NCI-H774 (cell line): ENCODE data around the gene NTRK3.

ENCODE experiments used
- DNase-seq: peaks from one replicate; lab custom pipeline; 2025; lab: John Stamatoyannopoulos, UW

NTRK3 gene

GRCh38 chr15:88120026-88120425 is 136.5 kb downstream of the NTRK3 start:
- DNase-seq = no peak

GRCh38 chr15:88118741-88119140 is 137.8 kb downstream of the NTRK3 start:
- no peak for DNase-seq

DNA sequence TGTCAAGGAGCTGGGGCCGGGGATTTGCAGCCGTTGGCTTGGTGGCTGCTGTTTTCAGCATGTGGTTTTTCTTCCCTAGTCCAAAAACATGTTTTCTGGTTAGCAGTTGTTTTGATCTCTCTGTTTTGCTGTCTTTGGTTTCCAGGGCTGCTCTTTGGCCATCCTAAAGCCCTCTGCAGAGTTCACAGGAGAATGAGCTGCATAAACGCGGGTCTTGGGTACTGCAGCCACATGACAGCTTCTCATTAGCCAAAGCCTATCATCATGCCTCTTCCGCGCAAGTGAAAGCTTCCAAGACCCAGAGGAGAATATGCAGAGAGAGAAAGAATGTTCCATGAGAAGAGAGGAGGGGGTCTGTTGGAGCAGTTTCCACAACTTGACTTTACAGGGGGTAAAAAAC is 138.5 kb downstream of the NTRK3 start:
- DNase-seq = no peak

DNA sequence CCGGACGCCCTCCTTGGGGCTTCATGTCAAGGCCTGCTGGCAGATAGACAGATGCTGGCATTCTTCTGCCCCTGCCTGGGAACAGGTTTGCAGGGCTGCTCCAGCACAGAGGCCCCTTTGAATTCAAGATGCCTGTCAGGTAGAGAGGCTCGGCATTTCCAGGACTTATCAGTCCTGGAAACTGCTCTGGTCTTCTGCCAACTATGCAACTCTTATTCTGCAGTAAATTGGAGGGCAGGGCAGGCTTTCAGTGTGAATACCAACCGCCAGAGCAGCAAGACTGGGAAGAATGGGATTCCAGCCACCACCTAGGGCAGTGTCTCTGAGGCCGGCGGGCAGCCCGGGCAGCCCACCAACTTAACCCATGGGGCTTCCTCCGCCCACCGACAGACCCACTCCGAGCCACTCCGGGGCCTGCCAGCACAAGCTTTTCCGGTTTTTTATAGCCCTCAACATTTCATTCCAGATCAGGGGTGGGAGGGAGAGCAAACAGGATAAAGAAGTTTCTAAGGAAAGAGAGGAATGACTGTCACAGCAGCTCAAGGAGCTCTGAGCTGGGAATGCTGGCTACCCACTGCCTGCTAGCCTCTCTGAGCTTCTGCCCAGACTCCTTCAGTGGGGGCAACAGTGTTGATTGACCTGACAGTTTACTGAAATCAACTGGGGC is 140.9 kb downstream of the NTRK3 start:
- no peak for DNase-seq

DNA sequence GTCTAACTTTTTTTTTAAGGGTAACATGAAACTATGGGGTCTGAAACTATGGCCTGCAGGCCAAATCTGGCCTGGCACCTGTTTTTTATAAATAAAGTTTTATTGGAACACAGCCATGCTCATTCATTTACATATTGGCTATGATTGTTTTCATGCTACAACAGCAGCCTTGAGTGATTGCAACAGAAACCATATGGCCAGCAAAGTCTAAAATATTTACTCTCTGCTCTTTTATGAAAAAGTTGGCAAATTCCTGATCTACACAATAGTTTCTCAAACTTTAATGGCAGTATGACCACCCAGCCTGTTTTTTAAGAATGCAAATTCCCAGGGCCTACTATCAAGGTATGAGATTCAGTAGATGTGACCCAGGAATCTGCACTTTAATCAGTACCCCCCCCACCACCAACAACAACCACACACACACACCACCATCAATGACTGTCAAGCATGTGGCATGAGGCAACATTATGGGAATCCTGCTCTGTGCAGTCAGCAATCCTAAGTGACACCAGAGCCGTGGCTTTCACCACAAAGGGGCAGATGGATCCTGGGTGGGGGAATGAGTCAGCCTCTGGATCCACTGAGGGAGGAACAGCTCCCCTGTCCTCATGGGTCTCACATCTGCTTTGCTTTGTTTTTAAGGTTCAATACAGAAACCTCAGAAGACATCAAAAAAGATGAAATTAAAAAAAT is 142.8 kb downstream of the NTRK3 start:
- no peak for DNase-seq

DNA sequence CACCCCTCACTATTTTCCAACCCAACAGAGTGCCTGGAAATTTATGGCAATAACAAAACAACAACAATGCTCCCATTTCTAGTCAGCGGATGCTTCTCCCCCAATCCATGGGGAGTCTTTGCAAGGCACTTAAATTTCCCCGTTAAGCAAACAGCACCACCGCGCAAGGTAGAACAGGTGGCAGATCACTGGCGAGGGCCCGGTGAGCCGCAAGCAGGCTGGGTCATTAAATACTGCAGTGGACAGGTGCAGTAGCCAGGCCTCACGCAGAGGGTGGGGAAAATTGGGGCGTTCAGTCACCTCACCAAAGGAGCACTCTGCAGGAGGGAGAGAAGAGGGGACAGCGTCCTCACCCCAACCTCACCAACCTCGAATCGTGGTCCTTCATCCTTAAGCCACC is 147.5 kb downstream of the NTRK3 start:
- DNase-seq = peak; percentile 14

DNA sequence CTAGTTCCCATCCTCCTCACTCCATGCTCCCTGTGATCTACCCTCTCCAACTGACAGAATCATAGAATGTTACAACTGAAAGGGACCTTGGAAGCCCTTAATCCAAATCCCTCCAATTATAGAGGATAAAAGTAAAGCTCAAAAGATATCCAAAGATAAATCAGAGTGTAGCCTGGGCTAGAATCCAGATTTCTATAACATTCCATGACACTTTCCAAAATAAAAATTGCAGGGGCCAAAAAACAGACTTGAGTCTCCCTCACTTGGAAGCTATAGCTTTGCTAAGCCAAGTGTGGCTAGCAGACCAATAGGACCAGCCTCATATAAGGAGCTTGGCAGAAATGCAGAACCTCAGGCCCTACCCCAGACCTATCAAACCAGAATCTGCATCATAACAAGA is 148.1 kb downstream of the NTRK3 start:
- DNase-seq = no peak

DNA sequence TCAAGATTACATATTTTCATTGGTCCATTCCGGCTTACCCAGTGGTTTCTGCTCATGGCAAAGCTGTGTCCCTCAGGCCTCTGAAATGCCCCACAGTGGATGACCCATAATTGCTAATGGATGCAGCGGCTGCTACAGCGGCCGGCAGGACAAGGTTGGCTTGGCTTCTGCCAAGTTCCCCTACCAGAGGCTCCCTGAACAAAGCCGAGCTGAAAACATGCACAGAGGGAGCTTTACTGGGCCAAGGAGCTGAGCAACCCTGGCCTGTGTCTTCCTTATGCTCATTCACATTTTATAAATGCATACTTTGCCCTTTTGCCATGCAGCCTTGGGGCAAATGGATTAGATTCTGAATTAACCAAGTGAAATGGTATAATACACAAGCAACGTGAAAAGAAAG is 150.5 kb downstream of the NTRK3 start:
- DNase-seq = no peak

GRCh38 chr15:88104357-88104756 is 152.2 kb downstream of the NTRK3 start:
- DNase-seq = no peak

GRCh38 chr15:88100181-88100580 is 156.4 kb downstream of the NTRK3 start:
- no peak for DNase-seq

GRCh38 chr15:88098361-88098760 is 158.2 kb downstream of the NTRK3 start:
- no peak for DNase-seq

DNA sequence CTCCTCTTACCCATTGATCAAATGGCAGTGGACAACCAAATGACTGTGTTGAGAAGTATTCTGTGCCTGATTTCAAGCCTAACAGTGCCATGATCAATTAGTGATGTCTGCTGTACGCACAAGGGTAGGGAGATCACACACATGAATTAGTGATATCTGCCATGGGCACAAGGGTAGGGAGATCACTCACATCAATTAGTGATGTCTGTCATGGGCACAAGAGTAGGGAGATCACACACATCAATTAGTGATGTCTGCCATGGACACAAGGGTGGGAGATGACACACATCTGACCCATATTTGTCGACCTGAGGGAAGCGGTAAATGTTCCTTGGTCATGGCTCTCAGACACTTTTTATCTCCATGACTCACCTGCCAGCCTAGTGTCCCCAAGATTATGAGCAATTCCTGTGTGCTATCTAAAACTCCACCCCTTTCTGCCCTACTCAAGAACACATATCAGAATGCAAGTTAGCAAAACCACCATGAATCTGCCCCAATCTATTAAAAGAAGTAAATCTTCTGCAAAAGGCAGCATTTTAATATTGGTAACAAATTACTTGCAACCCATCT is 165.0 kb downstream of the NTRK3 start:
- no peak for DNase-seq

- DNase-seq = no peak
These were observed 166.0 kb downstream of the NTRK3 start for GRCh38 chr15:88090481-88091011.

GRCh38 chr15:88089731-88090130 is 166.8 kb downstream of the NTRK3 start:
- no peak for DNase-seq

DNA sequence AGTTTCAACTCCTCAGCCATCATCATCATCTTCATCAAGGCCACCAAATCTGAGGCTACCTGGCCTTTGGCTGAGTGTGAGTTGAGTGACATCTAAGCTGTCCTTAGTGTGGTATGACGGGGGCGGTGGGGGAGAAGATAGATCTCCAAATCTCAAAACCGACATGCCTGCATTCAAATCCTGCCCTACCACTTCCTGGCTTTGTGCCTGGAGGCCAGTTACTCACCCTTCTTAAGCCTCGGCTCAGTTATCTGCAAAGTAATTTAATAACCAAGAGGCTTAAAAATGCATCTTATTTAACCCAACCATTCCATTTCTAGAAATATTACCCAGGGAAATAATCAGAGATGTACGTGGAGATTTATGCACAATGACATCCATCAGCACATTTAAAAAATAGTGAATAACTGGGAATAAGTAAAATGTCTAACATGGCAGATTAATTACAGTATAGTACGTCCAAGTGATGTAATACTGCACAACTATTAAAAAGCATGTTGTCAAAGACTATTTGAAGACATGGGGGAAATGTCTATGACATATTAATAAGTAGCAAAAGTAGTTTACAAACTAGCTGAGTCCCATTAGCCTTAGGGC is 167.4 kb downstream of the NTRK3 start:
- DNase-seq = no peak

DNA sequence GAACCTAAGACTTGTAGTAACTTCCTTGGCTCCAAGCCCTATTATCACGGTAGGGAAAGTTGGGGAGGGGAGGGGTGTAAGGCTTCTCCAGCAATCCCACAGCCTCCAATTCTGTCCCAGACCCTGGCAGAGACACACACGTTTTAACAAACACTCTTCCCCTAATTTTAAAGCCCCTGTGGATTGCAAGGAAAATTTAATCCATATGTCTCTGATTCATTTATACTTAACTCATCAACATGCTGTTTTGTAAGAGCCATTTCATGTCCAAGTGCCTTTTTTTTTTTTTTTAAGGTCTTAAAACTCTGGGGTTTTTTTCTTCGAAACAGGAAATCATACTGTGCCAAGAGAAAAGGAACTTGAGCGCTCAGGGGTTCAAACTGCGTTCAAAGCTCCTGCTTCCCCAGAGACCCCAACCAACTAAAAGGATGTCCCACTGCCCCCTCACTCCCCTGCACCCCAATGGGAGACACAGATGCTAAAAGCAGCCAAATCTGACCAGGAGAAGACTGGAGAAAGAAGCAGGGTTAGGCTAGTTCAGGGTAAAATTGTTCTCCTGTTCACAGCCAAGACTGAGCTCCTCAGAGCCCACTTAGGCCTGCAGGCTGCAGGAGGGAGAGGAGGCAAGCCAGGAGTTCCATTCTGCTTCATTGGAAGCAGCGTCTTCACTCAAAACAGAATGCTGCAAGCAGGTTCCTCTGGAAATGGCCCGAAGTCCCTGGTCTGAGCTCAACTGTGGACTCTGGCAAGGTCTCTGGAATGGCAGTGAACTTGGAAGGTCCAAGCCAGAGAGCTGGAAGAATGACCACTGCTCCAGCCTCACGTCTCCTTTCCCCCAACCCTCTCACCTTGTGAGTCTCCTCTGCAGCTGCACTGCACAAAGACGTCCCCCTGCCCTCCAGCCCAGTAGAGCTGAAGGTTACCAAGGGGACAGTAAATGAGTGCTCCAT is 172.5 kb downstream of the NTRK3 start:
- DNase-seq = no peak

DNA sequence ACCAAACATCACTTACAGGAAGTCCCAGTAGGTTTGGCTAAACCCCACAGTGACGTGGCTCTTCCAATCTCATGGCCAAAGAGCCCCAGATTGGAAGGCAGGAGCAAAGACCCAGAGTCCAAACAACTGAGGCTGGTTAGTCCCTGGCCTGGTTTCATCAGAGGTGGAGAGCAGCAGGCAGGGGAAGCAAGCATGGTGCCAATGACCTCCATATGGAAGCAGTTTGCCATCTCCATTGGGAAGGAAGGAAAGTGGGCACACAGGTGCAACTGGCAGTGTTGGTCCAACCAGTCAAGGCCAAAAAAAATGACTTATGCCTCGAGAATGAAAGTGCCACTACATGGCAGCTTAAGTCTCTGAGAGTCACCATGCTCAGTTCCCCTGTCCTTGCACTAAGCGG is 175.9 kb downstream of the NTRK3 start:
- DNase-seq = no peak

GRCh38 chr15:88077296-88078020 is 179.1 kb downstream of the NTRK3 start:
- DNase-seq = no peak

GRCh38 chr15:88076328-88076727 is 180.2 kb downstream of the NTRK3 start:
- no peak for DNase-seq

DNA sequence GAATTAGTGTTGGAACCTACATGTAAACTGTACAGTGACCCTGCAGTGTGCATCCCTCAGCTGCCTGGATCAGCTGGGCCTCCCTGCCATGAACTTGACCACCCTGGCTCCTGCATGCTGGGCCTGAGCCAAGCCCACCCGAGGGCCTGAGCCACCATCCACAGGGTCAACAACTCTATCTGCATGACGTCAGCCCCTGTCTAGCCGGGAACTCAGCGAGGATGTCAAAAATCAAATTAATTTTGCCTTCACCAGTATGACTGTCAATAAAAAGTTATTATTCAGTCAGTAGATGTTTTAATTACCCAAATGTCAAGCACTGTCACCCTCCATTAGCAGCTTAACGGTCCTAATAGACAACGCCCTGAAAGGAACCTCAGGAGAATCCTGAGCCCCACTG is 181.4 kb downstream of the NTRK3 start:
- DNase-seq = no peak

DNA sequence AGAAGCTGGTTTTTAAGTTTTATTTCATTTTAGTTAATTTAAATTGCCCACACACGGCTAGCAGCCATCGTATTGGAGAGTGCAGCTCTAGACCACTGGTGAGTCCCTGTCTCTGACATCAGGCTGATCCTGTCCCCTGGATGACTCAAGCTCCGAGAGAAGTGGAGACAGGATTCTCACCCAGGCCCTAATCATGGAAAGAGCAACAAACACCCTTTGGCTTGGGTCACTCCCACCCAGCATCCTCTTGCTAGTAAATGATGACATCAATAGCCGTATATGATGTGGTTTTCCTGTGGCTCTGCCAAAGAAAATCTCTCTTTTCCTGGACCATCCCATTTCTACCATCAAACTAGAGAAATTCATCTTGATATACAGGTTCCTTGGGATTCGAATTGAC is 182.2 kb downstream of the NTRK3 start:
- no peak for DNase-seq
